ENCODE data around the gene KREMEN2. TPM values are rescaled to one million over a fixed set of nuclear protein-coding genes. Genes with fewer than 3 reads are reported as not detected.

KREMEN2 gene
- total and polyA plus RNA-seq, 7 experiments from 2014 or later = not detected

DNA sequence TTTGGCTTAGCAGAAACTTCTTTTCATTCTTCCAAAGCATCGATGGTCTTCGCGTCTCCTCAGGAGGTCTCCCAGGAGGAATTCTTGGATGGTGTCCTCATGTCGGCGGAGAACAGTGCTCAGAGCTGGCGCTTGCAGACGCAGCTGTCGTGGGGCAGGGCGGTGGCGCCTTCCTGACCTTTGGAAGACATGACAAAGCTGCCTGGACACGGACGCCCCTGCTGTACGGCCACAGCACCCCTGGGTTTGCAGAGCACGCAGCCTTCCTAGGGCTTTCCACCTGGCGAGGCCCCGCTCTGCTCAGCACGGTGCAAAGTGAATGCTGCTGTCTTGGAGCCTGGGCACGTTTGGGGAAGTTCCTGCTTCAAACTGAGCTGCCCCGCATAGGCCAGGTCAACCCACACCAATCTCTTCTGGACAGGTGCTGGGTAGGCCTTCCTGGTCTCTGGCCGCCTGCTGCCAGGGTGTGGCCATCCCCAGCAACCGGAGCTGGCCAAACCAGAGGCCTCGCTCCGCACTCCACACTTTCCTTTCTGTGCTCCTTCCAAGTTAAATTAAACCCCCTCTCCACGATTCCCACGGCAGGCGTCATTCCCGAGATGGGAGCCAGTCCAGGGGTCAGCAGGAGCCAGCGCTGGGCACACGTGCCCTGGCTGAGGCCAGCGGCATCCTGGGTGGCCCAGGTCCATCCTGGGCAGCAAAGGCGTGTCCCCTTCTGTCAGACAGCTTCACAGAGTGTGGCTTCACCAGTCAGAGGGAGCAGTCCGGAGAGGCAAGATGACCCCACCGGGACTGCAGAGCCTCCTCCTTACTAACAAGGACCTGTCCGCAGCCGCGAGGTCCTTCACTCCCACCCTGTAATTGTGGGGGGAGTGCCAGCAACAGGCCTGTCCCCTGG lies 15.0 kb upstream of the KREMEN2 start:
- CTCF ChIA-PET = no interaction called here
- no peak overlapping the region for H3K27ac Mint-ChIP-seq
- DNase-seq = no peak

GRCh38 chr16:2949705-2950352 lies 14.2 kb upstream of the KREMEN2 start:
- Histone ChIP-seq H3K4me1 (ENCODE audit: control insufficient read depth in 2 of 2, insufficient read depth in 2 of 2, low read length in 2 of 2) (no peaks in the 10 kb centered on the region), H3K27ac (ENCODE audit: low read depth, low read length) (no peak overlapping the region), H3K4me3 (ENCODE audit: low read length) (no peak overlapping the region), H3K9me3 (ENCODE audit: control insufficient read depth in 2 of 3, low read length in 3 of 3) (no peaks in the 10 kb centered on the region), H3K27me3 (ENCODE audit: control insufficient read depth in 2 of 2, insufficient read depth in 2 of 2, low read length in 2 of 2) (no peaks in the 10 kb centered on the region), H3K36me3 (ENCODE audit: control insufficient read depth in 2 of 3, insufficient read depth in 3 of 3, low read length in 3 of 3) (peaks cover 0 to 25% (median 0%) of the 10 kb centered on the region in 3 experiments)
- ATAC-seq = no peak
- CTCF ChIA-PET = interaction anchor here (0.6 kb wide), 1 partner anchor 19 kb away, joined by 5 read pairs; no protein-coding TSS in a partner anchor
- Mint-ChIP-seq H3K4me3 (no peak overlapping the region), H3K36me3 (peaks cover 0 to 16% (median 10%) of the 10 kb centered on the region in 5 donors), H3K9me3 (peaks cover 0 to 1% (median 0%) of the 10 kb centered on the region in 11 donors), H3K4me1 (no peaks in the 10 kb centered on the region), H3K27me3 (no peaks in the 10 kb centered on the region), H3K27ac (peak overlapping the region in 1 of 9 donors; percentile 42)
- no peak for DNase-seq
- POLR2A ChIA-PET = no interaction called here
- intact Hi-C loops (cut with micrococcal nuclease) = no loop called here

More for the DNA sequence above, 15.0 kb upstream of the KREMEN2 start:
- Histone ChIP-seq H3K27me3 (ENCODE audit: control insufficient read depth in 2 of 2, insufficient read depth in 2 of 2, low read length in 2 of 2) (no peaks in the 10 kb centered on the region), H3K4me3 (ENCODE audit: low read length) (no peak overlapping the region), H3K27ac (ENCODE audit: low read depth, low read length) (no peak overlapping the region), H3K4me1 (ENCODE audit: control insufficient read depth in 2 of 2, insufficient read depth in 2 of 2, low read length in 2 of 2) (no peaks in the 10 kb centered on the region), H3K9me3 (ENCODE audit: control insufficient read depth in 2 of 3, low read length in 3 of 3) (no peaks in the 10 kb centered on the region), H3K36me3 (ENCODE audit: control insufficient read depth in 2 of 3, insufficient read depth in 3 of 3, low read length in 3 of 3) (peaks cover 0 to 25% (median 0%) of the 10 kb centered on the region in 3 experiments)
- Mint-ChIP-seq H3K27me3 (no peaks in the 10 kb centered on the region), H3K4me1 (no peaks in the 10 kb centered on the region), H3K9me3 (peaks cover 0 to 1% (median 0%) of the 10 kb centered on the region in 11 donors), H3K4me3 (no peak overlapping the region), H3K36me3 (peaks cover 0 to 16% (median 10%) of the 10 kb centered on the region in 5 donors)
- POLR2A ChIA-PET = no interaction called here
- intact Hi-C loops (cut with micrococcal nuclease) = no loop called here
- ATAC-seq = no peak

DNA sequence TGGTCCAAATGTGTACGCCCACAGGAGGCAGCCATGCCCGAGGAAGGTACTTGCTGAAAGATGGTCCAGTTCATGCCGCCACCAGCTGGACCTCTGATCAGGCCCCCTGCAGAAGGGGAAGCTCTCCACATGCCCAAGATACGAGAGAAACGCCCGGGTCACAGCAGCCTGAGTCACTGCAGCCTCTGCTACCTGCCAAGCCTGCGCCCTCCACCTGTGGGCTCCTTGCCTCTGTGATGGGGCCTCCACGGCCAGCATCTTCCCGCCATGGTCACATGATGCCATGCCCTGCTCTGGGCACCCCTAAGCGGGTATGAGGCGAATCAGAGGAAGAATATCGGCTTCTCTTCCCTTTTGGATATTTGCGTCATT lies 13.7 kb upstream of the KREMEN2 start:
- no peak overlapping the region for H3K4me3 ChIP-seq (ENCODE audit: low read length)
- H3K36me3 ChIP-seq (ENCODE audit: control insufficient read depth in 2 of 3, insufficient read depth in 3 of 3, low read length in 3 of 3) = peaks cover 0 to 25% (median 0%) of the 10 kb centered on the region in 3 experiments
- no peaks in the 10 kb centered on the region for H3K9me3 ChIP-seq (ENCODE audit: control insufficient read depth in 2 of 3, low read length in 3 of 3)
- Mint-ChIP-seq H3K4me1 (no peaks in the 10 kb centered on the region), H3K4me3 (no peak overlapping the region), H3K36me3 (peaks cover 0 to 16% (median 10%) of the 10 kb centered on the region in 5 donors), H3K27me3 (no peaks in the 10 kb centered on the region), H3K9me3 (peaks cover 0 to 1% (median 0%) of the 10 kb centered on the region in 11 donors), H3K27ac (no peak overlapping the region)
- POLR2A ChIA-PET = no interaction called here
- no peak for ATAC-seq
- DNase-seq = no peak
- intact Hi-C loops (cut with micrococcal nuclease) = no loop called here
- CTCF ChIA-PET = interaction anchor here (0.6 kb wide), 1 partner anchor 571 kb away, joined by 9 read pairs; no protein-coding TSS in a partner anchor
- no peaks in the 10 kb centered on the region for H3K27me3 ChIP-seq (ENCODE audit: control insufficient read depth in 2 of 2, insufficient read depth in 2 of 2, low read length in 2 of 2)
- H3K27ac ChIP-seq (ENCODE audit: low read depth, low read length) = no peak overlapping the region
- no peaks in the 10 kb centered on the region for H3K4me1 ChIP-seq (ENCODE audit: control insufficient read depth in 2 of 2, insufficient read depth in 2 of 2, low read length in 2 of 2)

- H3K27ac ChIP-seq (ENCODE audit: low read depth, low read length) = no peak overlapping the region
- POLR2A ChIA-PET = no interaction called here
- intact Hi-C loops (cut with micrococcal nuclease) = no loop called here
- no peaks in the 10 kb centered on the region for H3K27me3 ChIP-seq (ENCODE audit: control insufficient read depth in 2 of 2, insufficient read depth in 2 of 2, low read length in 2 of 2)
- no peaks in the 10 kb centered on the region for H3K27me3 Mint-ChIP-seq
- ATAC-seq = no peak
- CTCF ChIA-PET = interaction anchor here (0.6 kb wide), 1 partner anchor 570 kb away, joined by 9 read pairs; no protein-coding TSS in a partner anchor
- H3K27ac Mint-ChIP-seq = no peak overlapping the region
- no peaks in the 10 kb centered on the region for H3K4me1 ChIP-seq (ENCODE audit: control insufficient read depth in 2 of 2, insufficient read depth in 2 of 2, low read length in 2 of 2)
- peaks cover 0 to 16% (median 10%) of the 10 kb centered on the region in 5 donors for H3K36me3 Mint-ChIP-seq
- no peaks in the 10 kb centered on the region for H3K9me3 ChIP-seq (ENCODE audit: control insufficient read depth in 2 of 3, low read length in 3 of 3)
- no peak for DNase-seq
- no peak overlapping the region for H3K4me3 ChIP-seq (ENCODE audit: low read length)
- peaks cover 0 to 25% (median 0%) of the 10 kb centered on the region in 3 experiments for H3K36me3 ChIP-seq (ENCODE audit: control insufficient read depth in 2 of 3, insufficient read depth in 3 of 3, low read length in 3 of 3)
- no peaks in the 10 kb centered on the region for H3K4me1 Mint-ChIP-seq
- H3K9me3 Mint-ChIP-seq = peaks cover 0 to 1% (median 0%) of the 10 kb centered on the region in 11 donors
- no peak overlapping the region for H3K4me3 Mint-ChIP-seq
Measured at GRCh38 chr16:2950773-2951172, 13.3 kb upstream of the KREMEN2 start.

DNA sequence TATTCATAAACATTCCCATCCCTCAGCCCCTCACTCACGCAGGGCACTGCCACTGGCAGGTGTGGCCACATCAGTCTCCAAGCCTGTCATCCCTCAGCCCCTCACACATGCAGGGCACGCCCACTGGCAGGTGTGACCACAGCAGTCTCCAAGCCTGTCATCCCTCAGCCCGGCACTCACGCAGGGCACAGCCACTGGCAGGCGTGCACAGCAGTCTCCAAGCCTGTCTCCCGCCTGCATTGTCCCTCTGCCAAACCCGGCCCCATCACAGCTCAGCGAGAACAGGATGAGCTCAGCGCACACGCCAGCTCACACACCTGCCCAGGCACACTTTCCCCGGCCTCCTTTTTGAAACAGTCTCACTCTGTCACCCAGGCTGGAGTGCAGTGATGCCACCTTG lies 11.4 kb upstream of the KREMEN2 start:
- ATAC-seq (no peak), DNase-seq (no peak)
- Mint-ChIP-seq H3K27ac (no peak overlapping the region), H3K36me3 (peaks cover 0 to 9% (median 3%) of the 10 kb centered on the region in 5 donors), H3K9me3 (peaks cover 0 to 1% (median 0%) of the 10 kb centered on the region in 11 donors), H3K4me1 (peaks cover 0 to 5% (median 0%) of the 10 kb centered on the region in 7 donors), H3K4me3 (no peak overlapping the region), H3K27me3 (peaks cover 0 to 10% (median 5%) of the 10 kb centered on the region in 5 donors)
- Histone ChIP-seq H3K4me3 (ENCODE audit: low read length) (no peak overlapping the region), H3K4me1 (ENCODE audit: control insufficient read depth in 2 of 2, insufficient read depth in 2 of 2, low read length in 2 of 2) (no peaks in the 10 kb centered on the region), H3K9me3 (ENCODE audit: control insufficient read depth in 2 of 3, low read length in 3 of 3) (no peaks in the 10 kb centered on the region), H3K27ac (ENCODE audit: low read depth, low read length) (no peak overlapping the region), H3K27me3 (ENCODE audit: control insufficient read depth in 2 of 2, insufficient read depth in 2 of 2, low read length in 2 of 2) (no peaks in the 10 kb centered on the region), H3K36me3 (ENCODE audit: control insufficient read depth in 2 of 3, insufficient read depth in 3 of 3, low read length in 3 of 3) (peaks cover 0 to 17% (median 0%) of the 10 kb centered on the region in 3 experiments)
- ChIA-PET POLR2A (no interaction called here), CTCF (no interaction called here)
- intact Hi-C loops (cut with micrococcal nuclease) = no loop called here

- intact Hi-C loops (cut with micrococcal nuclease) = no loop called here
- POLR2A ChIA-PET = no interaction called here
- Mint-ChIP-seq H3K27me3 (peaks cover 1 to 11% (median 5%) of the 10 kb centered on the region in 5 donors), H3K4me3 (no peak overlapping the region), H3K36me3 (peaks cover 0 to 4% (median 0%) of the 10 kb centered on the region in 5 donors), H3K27ac (no peak overlapping the region), H3K9me3 (peaks cover 0 to 1% (median 0%) of the 10 kb centered on the region in 11 donors), H3K4me1 (peaks cover 0 to 5% (median 0%) of the 10 kb centered on the region in 7 donors)
- DNase-seq (no peak), ATAC-seq (no peak)
- no peak overlapping the region for H3K4me3 ChIP-seq (ENCODE audit: low read length)
- no peaks in the 10 kb centered on the region for H3K27me3 ChIP-seq (ENCODE audit: control insufficient read depth in 2 of 2, insufficient read depth in 2 of 2, low read length in 2 of 2)
- no peaks in the 10 kb centered on the region for H3K9me3 ChIP-seq (ENCODE audit: control insufficient read depth in 2 of 3, low read length in 3 of 3)
- H3K27ac ChIP-seq (ENCODE audit: low read depth, low read length) = no peak overlapping the region
- H3K36me3 ChIP-seq (ENCODE audit: control insufficient read depth in 2 of 3, insufficient read depth in 3 of 3, low read length in 3 of 3) = peaks cover 0 to 14% (median 0%) of the 10 kb centered on the region in 3 experiments
- no peaks in the 10 kb centered on the region for H3K4me1 ChIP-seq (ENCODE audit: control insufficient read depth in 2 of 2, insufficient read depth in 2 of 2, low read length in 2 of 2)
- CTCF ChIA-PET = no interaction called here
Measured at GRCh38 chr16:2953706-2954627, 10.1 kb upstream of the KREMEN2 start.
